H1 (cell line): ENCODE measurements around the gene MKLN1. TPM values are rescaled to one million over a fixed set of nuclear protein-coding genes. Genes with fewer than 3 reads are reported as not detected.

Experiments used
- CTCF ChIA-PET: fragments of 300-600 bp; sonication (Branson Sonifier 250); formaldehyde crosslinking; loops from one replicate; lab custom pipeline; 2021; ENCODE audit not compliant: partially characterized antibody; lab: Charles Lee
- POLR2A ChIA-PET: fragments of 300-600 bp; sonication (Branson Sonifier 250); formaldehyde crosslinking; loops from one replicate; lab custom pipeline; 2021; ENCODE audit warnings: inconsistent platforms; ENCODE audit not compliant: partially characterized antibody; lab: Charles Lee
- DNase-seq, 2 experiments: peaks; one replicate each; pipeline versions ENCODE4 v3.0.0 to v3.0.0-alpha.2; 2010 to 2022; ENCODE audit warnings: low spot score in 2 of 2, low read depth in 1 of 2, mixed read lengths in 1 of 2
- FAIRE-seq: peaks from 2 replicates; lab custom pipeline; 2011; peaks lifted over from hg19 to GRCh38; lab: Jason Lieb, UNC
- H2AFZ ChIP-seq: 2 replicates; pipeline ENCODE4 v1.8.1; 2012; ENCODE audit warnings: low read length, inconsistent platforms
- H2AK5ac ChIP-seq: 2 replicates; pipeline ENCODE4 v1.6.1; 2013; ENCODE audit warnings: low read depth, low read length
- H2BK120ac ChIP-seq: replicated peaks from 2 replicates; pipeline ENCODE3; 2013; ENCODE audit warnings: low read depth, low read length, inconsistent platforms
- H2BK12ac ChIP-seq: 2 replicates; pipeline ENCODE4 v1.6.1; 2013; ENCODE audit warnings: low read depth, low read length
- H2BK15ac ChIP-seq: 2 replicates; pipeline ENCODE4 v1.6.1; 2013; ENCODE audit warnings: low read length
- H2BK20ac ChIP-seq: 2 replicates; pipeline ENCODE4 v1.6.1; 2013; ENCODE audit warnings: low read length
- H2BK5ac ChIP-seq: 2 replicates; pipeline ENCODE4 v1.6.1; 2013; ENCODE audit warnings: low read depth, low read length
- H3K14ac ChIP-seq: 2 replicates; pipeline ENCODE4 v1.6.1; 2013; ENCODE audit warnings: inconsistent platforms; ENCODE audit not compliant: insufficient read length
- H3K18ac ChIP-seq: 2 replicates; pipeline ENCODE4 v1.6.1; 2013; ENCODE audit warnings: low read length; ENCODE audit errors: extremely low read depth
- H3K23ac ChIP-seq: 2 replicates; pipeline ENCODE4 v1.6.1; 2013; ENCODE audit warnings: inconsistent platforms; ENCODE audit not compliant: insufficient read length
- H3K23me2 ChIP-seq: 2 replicates; pipeline ENCODE4 v1.6.1; 2013; ENCODE audit warnings: low read depth, low read length
- H3K27ac ChIP-seq: 2 replicates; pipeline ENCODE4 v1.6.1; 2011; ENCODE audit warnings: low read depth, low read length, inconsistent platforms
- H3K27me3 ChIP-seq, 4 experiments: replicated peaks in 1 of 4; 1 replicate in 1 of 4; 2 replicates in 3 of 4; pipeline versions ENCODE4 v1.6.1 to v1.8.1; 2011 to 2013; ENCODE audit warnings: low read length in 3 of 4, mild to moderate bottlenecking in 3 of 4, inconsistent platforms in 2 of 4, mixed read lengths in 2 of 4, moderate library complexity in 1 of 4; ENCODE audit not compliant: control insufficient read depth in 3 of 4, insufficient read depth in 3 of 4; ENCODE audit errors: extremely low read depth in 1 of 4
- H3K36me3 ChIP-seq, 4 experiments: 2 replicates each; pipeline versions ENCODE4 v1.6.1 to v1.8.1; 2011 to 2013; ENCODE audit warnings: mild to moderate bottlenecking in 4 of 4, low read length in 3 of 4, moderate library complexity in 2 of 4, control low read depth in 1 of 4, inconsistent platforms in 1 of 4; ENCODE audit not compliant: insufficient read depth in 4 of 4, control insufficient read depth in 2 of 4
- H3K4ac ChIP-seq: replicated peaks from 2 replicates; pipeline ENCODE3; 2013; ENCODE audit warnings: low read length, low read depth, mixed read lengths, inconsistent platforms; ENCODE audit not compliant: insufficient read length
- H3K4me1 ChIP-seq, 4 experiments: replicated peaks in 1 of 4; 1 replicate in 1 of 4; 2 replicates in 3 of 4; pipeline versions ENCODE4 v1.6.1 to v1.8.1; 2011 to 2013; ENCODE audit warnings: low read length in 3 of 4, inconsistent platforms in 2 of 4, mixed read lengths in 1 of 4; ENCODE audit not compliant: insufficient read depth in 4 of 4, control insufficient read depth in 3 of 4
- H3K4me2 ChIP-seq, 2 experiments: 2 replicates each; pipeline versions ENCODE4 v1.6.1 to v1.8.1; 2011 to 2013; ENCODE audit warnings: low read depth in 2 of 2, low read length in 2 of 2, control low read depth in 1 of 2, inconsistent platforms in 1 of 2, mild to moderate bottlenecking in 1 of 2; ENCODE audit not compliant: insufficient read depth in 1 of 2
- H3K4me3 ChIP-seq, 4 experiments: fragments of 200-600, 300-600 bp in 1 of 4; sonication (generic), shearing (Covaris generic), sonication (Bioruptor Twin) in 1 of 4; 2 replicates each; pipeline versions ENCODE4 v1.5.1 to v1.8.1; 2011 to 2016; ENCODE audit warnings: low read length in 4 of 4, low read depth in 3 of 4, control low read depth in 2 of 4, inconsistent platforms in 2 of 4, mild to moderate bottlenecking in 2 of 4, mixed read lengths in 1 of 4, moderate library complexity in 1 of 4; ENCODE audit not compliant: insufficient read depth in 2 of 4; ENCODE audit errors: extremely low read depth in 1 of 4
- H3K56ac ChIP-seq: replicated peaks from 2 replicates; pipeline ENCODE3; 2013; ENCODE audit warnings: low read depth, mild to moderate bottlenecking, mixed read lengths, low read length, inconsistent platforms; ENCODE audit not compliant: insufficient read length
- H3K79me1 ChIP-seq: 2 replicates; pipeline ENCODE4 v1.6.1; 2013; ENCODE audit warnings: low read depth, low read length, control low read depth
- H3K79me2 ChIP-seq, 2 experiments: 2 replicates each; pipeline versions ENCODE4 v1.6.1 to v1.8.1; 2012 to 2013; ENCODE audit warnings: low read length in 2 of 2, mild to moderate bottlenecking in 2 of 2, inconsistent platforms in 1 of 2; ENCODE audit not compliant: insufficient read depth in 2 of 2, control insufficient read depth in 1 of 2
- H3K9ac ChIP-seq, 4 experiments: replicated peaks in 1 of 4; 1 replicate in 1 of 4; 2 replicates in 3 of 4; pipeline versions ENCODE4 v1.6.1 to v1.8.1; 2011 to 2013; ENCODE audit warnings: low read depth in 3 of 4, low read length in 3 of 4, control low read depth in 2 of 4, mild to moderate bottlenecking in 2 of 4, moderate library complexity in 2 of 4, inconsistent platforms in 1 of 4; ENCODE audit errors: extremely low read depth in 1 of 4
- H3K9me3 ChIP-seq, 2 experiments: 2 replicates each; pipeline versions ENCODE4 v1.6.1 to v1.8.1; 2012 to 2013; ENCODE audit warnings: mild to moderate bottlenecking in 2 of 2, moderate library complexity in 2 of 2, control low read depth in 1 of 2, inconsistent platforms in 1 of 2, low read depth in 1 of 2, low read length in 1 of 2, mixed read lengths in 1 of 2; ENCODE audit not compliant: insufficient read depth in 2 of 2
- H4K20me1 ChIP-seq, 2 experiments: replicated peaks in 1 of 2; 2 replicates each; pipeline versions ENCODE3 to v1.8.1; 2011 to 2013; ENCODE audit warnings: inconsistent platforms in 2 of 2, low read length in 2 of 2, mild to moderate bottlenecking in 1 of 2; ENCODE audit not compliant: insufficient read depth in 2 of 2, control insufficient read depth in 1 of 2
- H4K5ac ChIP-seq: 2 replicates; pipeline ENCODE4 v1.6.1; 2013; ENCODE audit warnings: low read length, low read depth, mixed read lengths, inconsistent platforms; ENCODE audit not compliant: insufficient read length
- H4K8ac ChIP-seq: 2 replicates; pipeline ENCODE4 v1.8.0; 2013; ENCODE audit warnings: mild to moderate bottlenecking, moderate library complexity, low read length, inconsistent platforms; ENCODE audit not compliant: insufficient read depth; ENCODE audit errors: extremely low read depth
- H4K91ac ChIP-seq: replicated peaks from 2 replicates; pipeline ENCODE3; 2013; ENCODE audit warnings: low read length, mixed read lengths, inconsistent platforms; ENCODE audit not compliant: insufficient read length
- ASH2L ChIP-seq: fragments of 200-600, 300-600 bp; sonication (generic); IDR thresholded peaks from one replicate; pipeline ENCODE4 v1.7.1; 2017; ENCODE audit warnings: low read length
- ATF3 ChIP-seq: IDR thresholded peaks from 2 replicates; pipeline ENCODE4 v1.6.1; 2011; ENCODE audit warnings: low read depth, mild to moderate bottlenecking, low read length; ENCODE audit not compliant: insufficient read depth
- BACH1 ChIP-seq: IDR thresholded peaks from 2 replicates; pipeline ENCODE4 v1.6.1; 2012; ENCODE audit warnings: low read length, improper control_type of control experiment
- BCL11A ChIP-seq, 2 experiments: IDR thresholded peaks; one replicate each; pipeline ENCODE4 v1.6.1; 2011; ENCODE audit warnings: low read depth in 2 of 2, low read length in 2 of 2, mild to moderate bottlenecking in 2 of 2
- CEBPB ChIP-seq: IDR thresholded peaks from 2 replicates; pipeline ENCODE4 v1.6.1; 2012; ENCODE audit warnings: low read depth, low read length
- CTCF ChIP-seq, 3 experiments: IDR thresholded peaks; 1 replicate in 2 of 3; 2 replicates in 1 of 3; pipeline versions ENCODE4 v1.5.1 to v1.6.1; 2011; ENCODE audit warnings: low read length in 3 of 3, mild to moderate bottlenecking in 3 of 3, inconsistent platforms in 2 of 3, low read depth in 1 of 3, moderate library complexity in 1 of 3; ENCODE audit not compliant: insufficient read depth in 1 of 3; ENCODE audit errors: control extremely low read depth in 1 of 3
- EP300 ChIP-seq, 2 experiments: IDR thresholded peaks; 1 replicate in 1 of 2; 2 replicates in 1 of 2; pipeline ENCODE4 v1.6.1; 2011 to 2012; ENCODE audit warnings: low read depth in 2 of 2, low read length in 2 of 2, mild to moderate bottlenecking in 2 of 2, borderline replicate concordance in 1 of 2, inconsistent platforms in 1 of 2, moderate library complexity in 1 of 2
- NANOG ChIP-seq: IDR thresholded peaks from 2 replicates; pipeline ENCODE4 v1.6.1; 2011; ENCODE audit warnings: low read length, low read depth, mild to moderate bottlenecking, inconsistent platforms; ENCODE audit not compliant: insufficient read depth, poor library complexity, severe bottlenecking
- POLR2AphosphoS5 ChIP-seq: IDR thresholded peaks from 2 replicates; pipeline ENCODE4 v1.6.1; 2011; ENCODE audit warnings: low read depth, low read length
- SP2 ChIP-seq: IDR thresholded peaks from 2 replicates; pipeline ENCODE4 v1.6.1; 2012; ENCODE audit warnings: mild to moderate bottlenecking, low read length, inconsistent platforms
- TAF7 ChIP-seq: optimal IDR thresholded peaks from 2 replicates; pipeline ENCODE3; 2011; ENCODE audit warnings: low read depth, mild to moderate bottlenecking, inconsistent platforms, low read length, moderate library complexity, borderline replicate concordance
- WGBS, 2 experiments: shearing (Covaris generic) in 1 of 2; methylation state at CpG; one replicate each; pipeline versions ENCODE4 v1.1.6 to v1.1.7; 2013 to 2015; ENCODE audit warnings: low lambda C conversion rate in 2 of 2, mixed read lengths in 2 of 2, inconsistent platforms in 1 of 2, low coverage in 1 of 2, missing lambda C conversion rate in 1 of 2; ENCODE audit not compliant: insufficient replicate concordance in 2 of 2, insufficient coverage in 1 of 2, insufficient read length in 1 of 2; ENCODE audit errors: extremely low coverage in 1 of 2, missing lambda C conversion rate in 1 of 2; 5-methylcytosine and 5-hydroxymethylcytosine counted together
- polyA plus RNA-seq, 7 experiments: library from polyadenylated mRNA; depleted of rRNA in 3 of 7; stranded (reverse) in 5 of 7; unstranded in 2 of 7; fragments of >200 nt in 5 of 7; fragments of 200-250 nt in 2 of 7; gene quantifications; 1 replicate in 5 of 7; 2 replicates in 1 of 7; 4 replicates in 1 of 7; pipeline versions ENCODE4 v1.2.1 to v1.2.3, GENCODE V29; 2011 to 2013; ENCODE audit warnings: missing spikeins in 2 of 7, mixed read lengths in 2 of 7
- total RNA-seq: library from RNA; stranded (reverse); fragmentation: NEBNext Ultra II Directional; extraction: Animal tissue kit (Norgen Biotek cat#: 25700); gene quantifications from 2 replicates; pipeline ENCODE4 v1.2.1, GENCODE V29; 2021

MKLN1 gene
- total and polyA plus RNA-seq, 2 of the 8 experiments (the other 6 are each of a cell fraction or from before 2014, with no cell fraction given) = 22.3 to 50.9 TPM

DNA sequence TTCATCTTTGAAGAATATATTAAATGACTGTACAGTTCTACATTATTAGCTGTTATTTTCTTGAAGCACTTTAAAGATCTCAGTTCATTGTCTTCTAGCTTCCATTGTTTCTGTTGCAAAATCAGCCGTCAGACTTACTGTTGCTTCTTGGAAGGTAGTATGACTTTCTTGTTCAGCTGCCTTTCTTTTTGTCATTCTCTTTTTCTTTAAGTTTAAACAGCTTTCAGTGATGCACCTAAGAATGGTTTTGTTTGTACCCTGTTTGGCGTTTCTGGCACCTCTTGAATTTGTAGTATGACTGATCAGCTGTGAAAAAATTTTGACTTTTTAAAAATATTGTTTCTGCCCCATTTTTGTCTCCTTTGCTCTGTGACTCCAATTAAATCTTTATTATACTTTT lies 9.3 kb downstream of the MKLN1 start:
- Histone ChIP-seq H2BK20ac (no peak overlapping the region), H3K9me3 (peaks cover 3 to 4% of the 10 kb centered on the region in 2 experiments; a peak in 3 of 4 replicates), H2BK15ac (no peak overlapping the region), H2BK12ac (no peak overlapping the region), H4K5ac (no peak overlapping the region), H3K27me3 (no peaks in the 10 kb centered on the region), H3K23ac (no peak overlapping the region), H3K36me3 (0 out of 8 replicates have a peak, but pooled peaks cover 0 to 2% (median 0%) of the 10 kb centered on the region in 4 experiments), H2BK120ac (no peak overlapping the region), H4K91ac (no peak overlapping the region), H2AFZ (no peak overlapping the region), H3K56ac (no peak overlapping the region), H3K79me1 (no peaks in the 10 kb centered on the region), H3K23me2 (no peaks in the 10 kb centered on the region), H4K20me1 (peaks cover 2 to 6% of the 10 kb centered on the region in 2 experiments), H3K27ac (no peak overlapping the region), H4K8ac (no peak overlapping the region), H2BK5ac (no peak overlapping the region), H3K79me2 (peaks cover 24 to 99% of the 10 kb centered on the region in 2 experiments), H3K4me3 (no peak overlapping the region), H3K4ac (no peak overlapping the region)
- POLR2A ChIA-PET = no interaction called here
- no peak for DNase-seq
- CTCF ChIA-PET = interaction anchor here (1.7 kb wide), 1 partner anchor 9 kb away, joined by 6 read pairs; the partner anchor contains the start of gene MKLN1
- peak; percentile 52 for FAIRE-seq
- TF ChIP-seq ASH2L = no peak
- no peak for TF ChIP-seq BCL11A (IDR thresholded peaks at IDR 0.05; ENCODE audit: low read depth in 2 of 2, low read length in 2 of 2)
- no peak for TF ChIP-seq POLR2AphosphoS5
- TF ChIP-seq ATF3 = no peak
- TF ChIP-seq CTCF (IDR thresholded peaks at IDR 0.05; ENCODE audit: control extremely low read depth in 1 of 3, insufficient read depth in 1 of 3, low read depth in 1 of 3, low read length in 3 of 3) = no peak
- TF ChIP-seq NANOG = no peak
- no peak for TF ChIP-seq TAF7
- no peak for TF ChIP-seq EP300 (IDR thresholded peaks at IDR 0.05; ENCODE audit: borderline replicate concordance in 1 of 2, low read depth in 2 of 2, low read length in 2 of 2)
- TF ChIP-seq CEBPB = no peak
- TF ChIP-seq SP2 = no peak
- TF ChIP-seq BACH1 = no peak
- TF ChIP-seq, all 59 proteins: peak for 0
- Histone ChIP-seq H3K4me2 (no peak overlapping the region), H3K18ac (no peak overlapping the region), H2AK5ac (no peak overlapping the region), H3K14ac (no peak overlapping the region), H3K9ac (no peak overlapping the region), H3K4me1 (peaks cover 0 to 5% (median 2%) of the 10 kb centered on the region in 4 experiments; a peak in 3 of 7 replicates)
- 84% methylated on average over 2 of the region's 2 CpGs; no CpG with 5 or more reads in 1 of the 2 experiments for WGBS, 2 experiments
